HG03066 (cell line): Measurements from ENCODE around the gene ZNF549.

Source experiments
- ATAC-seq: cut with Tn5 transposase; IDR thresholded peaks from one replicate; pipeline ENCODE4 v1.9.1; 2021; ENCODE audit warnings: low read depth; ENCODE audit not compliant: unreplicated experiment

Gene ZNF549

DNA sequence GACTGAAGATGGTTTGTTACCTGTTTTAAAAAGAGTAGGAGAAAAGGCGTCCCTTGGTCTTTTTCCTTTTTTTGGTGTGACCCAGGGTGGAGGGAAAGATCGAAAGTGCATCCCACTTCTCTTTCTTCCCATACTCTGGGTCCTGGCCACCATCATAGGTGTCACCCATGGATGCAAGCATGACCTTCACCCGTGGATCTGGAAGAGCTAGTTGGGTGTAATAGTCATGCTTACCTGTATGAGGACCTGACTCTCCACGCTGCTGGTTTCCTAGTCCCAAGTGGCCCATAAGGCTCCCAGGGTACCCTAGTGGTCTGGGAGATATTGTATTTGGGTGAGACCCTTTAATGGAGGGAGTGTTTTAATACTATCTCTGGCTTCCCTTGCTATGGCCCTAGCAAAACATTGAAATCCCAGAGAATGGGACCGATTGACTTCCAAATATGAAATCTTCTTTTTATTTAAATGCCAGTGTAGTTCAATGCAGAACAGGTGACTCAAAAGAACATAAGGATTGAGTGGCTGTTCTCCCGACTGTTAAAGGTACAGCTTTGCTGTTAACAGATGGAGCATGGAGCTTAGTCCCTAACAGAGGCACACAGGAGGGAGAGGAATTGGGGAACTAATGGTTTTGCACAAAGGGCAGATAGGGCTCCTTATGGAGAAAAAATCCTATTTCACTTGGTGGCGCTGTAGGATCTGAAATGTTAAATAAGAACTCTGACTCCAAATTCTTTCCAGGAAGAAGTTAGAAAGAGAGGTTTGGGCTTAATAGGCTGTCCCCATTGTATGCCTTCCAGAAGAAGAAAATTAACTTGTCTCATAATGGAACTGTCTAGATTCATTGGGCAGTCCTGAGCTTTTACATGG lies 39.5 kb downstream of the ZNF549 start:
- ATAC-seq: no peak

GRCh38 chr19:57570707-57571106 lies 43.6 kb downstream of the ZNF549 start:
- no peak for ATAC-seq

DNA sequence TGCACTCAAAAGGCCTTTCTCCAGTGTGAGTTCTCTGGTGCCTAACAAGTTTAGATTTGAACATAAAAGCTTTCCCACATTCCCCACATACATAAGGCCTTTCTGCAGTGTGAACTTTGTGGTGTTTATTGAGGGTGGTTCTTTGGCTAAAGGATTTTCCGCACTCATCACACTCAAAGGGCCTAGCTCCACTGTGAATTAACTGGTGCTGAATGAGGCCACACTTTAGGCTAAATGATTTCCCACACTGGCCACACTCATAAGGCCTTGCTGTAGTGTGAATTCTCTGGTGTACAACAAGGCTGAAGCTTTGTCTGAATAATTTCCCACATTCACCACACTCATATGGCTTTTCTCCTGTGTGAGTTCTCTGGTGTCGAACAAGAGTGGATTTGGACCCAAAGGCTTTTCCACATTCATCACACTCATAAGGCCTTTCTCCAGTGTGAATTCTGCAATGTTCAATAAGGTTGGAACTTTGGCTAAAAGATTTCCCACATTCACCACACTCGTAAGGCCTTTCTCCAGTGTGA lies 45.3 kb downstream of the ZNF549 start:
- no peak for ATAC-seq

DNA sequence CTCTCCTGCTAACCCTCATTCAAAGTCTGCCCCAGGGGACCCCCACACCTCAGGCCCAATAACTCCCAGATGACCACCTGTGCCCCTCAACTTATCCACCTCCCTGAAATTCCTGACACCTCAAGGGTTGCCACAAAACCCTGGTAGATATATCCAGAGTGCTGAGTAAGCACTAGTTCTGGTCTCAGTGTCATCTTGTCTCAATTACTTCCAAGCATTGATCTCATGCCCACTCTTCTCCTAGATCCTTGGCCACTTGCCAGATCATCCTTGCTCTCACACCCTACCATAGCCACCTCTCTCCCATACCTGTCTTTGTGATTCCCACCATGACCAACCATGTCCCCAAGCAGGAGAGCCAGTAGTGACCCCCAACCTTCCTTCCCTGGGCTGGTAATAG lies 49.5 kb downstream of the ZNF549 start:
- no peak for ATAC-seq

DNA sequence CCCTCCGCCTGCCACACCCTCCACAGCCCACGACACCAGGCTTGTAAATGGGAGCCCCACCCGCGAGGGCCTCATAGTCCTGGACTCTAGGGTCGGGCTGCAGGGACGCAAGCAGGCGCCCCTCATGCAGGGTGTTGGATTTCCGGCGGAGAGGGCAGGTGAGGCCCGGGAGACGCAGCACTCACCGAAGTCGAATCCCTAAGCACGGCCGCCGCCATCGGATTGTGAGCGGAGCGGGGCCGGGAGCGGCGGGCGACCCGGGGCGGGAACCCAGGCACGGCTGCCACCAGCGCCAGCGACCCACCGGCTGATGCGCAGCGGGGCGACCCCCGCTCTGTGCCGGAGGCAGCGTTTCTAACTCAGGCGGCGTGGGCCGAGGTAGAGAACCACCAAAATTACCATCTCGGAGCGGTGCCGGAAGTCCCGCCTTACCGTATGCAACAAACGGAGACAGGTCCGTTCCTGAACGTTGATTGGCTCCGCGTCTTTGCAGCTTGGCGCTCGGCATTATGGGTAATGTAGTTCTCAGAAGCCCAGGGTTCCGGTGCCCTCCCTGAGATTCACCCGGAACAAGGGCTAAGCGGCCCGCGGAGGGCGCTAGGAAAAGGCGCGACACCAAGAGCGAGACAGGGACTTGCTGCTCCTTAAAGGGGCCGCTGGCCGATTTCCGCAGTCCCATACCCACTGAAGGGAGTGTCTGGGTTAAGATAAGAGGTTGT lies 51.5 kb downstream of the ZNF549 start, which contains the start of gene ZNF416:
Gene ZNF416, minus strand, starts transcription at position 425 of the 719 bp plus-strand sequence. Its CDS starts 207 bp downstream, at position 218.
- peak; percentile 88 for ATAC-seq

DNA sequence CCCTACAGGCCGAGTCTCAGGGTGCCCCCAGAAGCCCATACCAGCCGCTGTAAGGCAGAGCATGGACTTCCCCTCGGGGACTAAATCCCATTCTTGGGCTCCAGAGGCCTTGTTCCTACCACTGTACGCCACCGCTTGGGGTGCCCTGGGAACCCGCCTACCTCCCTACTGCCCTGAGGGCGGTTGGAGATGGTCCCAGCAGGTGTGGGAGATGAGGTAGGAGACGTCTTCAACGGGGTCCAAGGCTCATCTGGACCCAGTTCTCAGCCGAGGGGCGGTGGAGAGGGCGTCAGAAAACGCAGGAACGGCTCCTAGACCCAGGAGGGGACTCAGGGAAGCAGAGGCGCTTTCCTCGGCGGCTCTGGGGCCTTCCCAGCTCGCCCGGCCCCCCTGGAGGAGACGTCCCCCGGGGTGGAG lies 56.0 kb downstream of the ZNF549 start:
- ATAC-seq: no peak

DNA sequence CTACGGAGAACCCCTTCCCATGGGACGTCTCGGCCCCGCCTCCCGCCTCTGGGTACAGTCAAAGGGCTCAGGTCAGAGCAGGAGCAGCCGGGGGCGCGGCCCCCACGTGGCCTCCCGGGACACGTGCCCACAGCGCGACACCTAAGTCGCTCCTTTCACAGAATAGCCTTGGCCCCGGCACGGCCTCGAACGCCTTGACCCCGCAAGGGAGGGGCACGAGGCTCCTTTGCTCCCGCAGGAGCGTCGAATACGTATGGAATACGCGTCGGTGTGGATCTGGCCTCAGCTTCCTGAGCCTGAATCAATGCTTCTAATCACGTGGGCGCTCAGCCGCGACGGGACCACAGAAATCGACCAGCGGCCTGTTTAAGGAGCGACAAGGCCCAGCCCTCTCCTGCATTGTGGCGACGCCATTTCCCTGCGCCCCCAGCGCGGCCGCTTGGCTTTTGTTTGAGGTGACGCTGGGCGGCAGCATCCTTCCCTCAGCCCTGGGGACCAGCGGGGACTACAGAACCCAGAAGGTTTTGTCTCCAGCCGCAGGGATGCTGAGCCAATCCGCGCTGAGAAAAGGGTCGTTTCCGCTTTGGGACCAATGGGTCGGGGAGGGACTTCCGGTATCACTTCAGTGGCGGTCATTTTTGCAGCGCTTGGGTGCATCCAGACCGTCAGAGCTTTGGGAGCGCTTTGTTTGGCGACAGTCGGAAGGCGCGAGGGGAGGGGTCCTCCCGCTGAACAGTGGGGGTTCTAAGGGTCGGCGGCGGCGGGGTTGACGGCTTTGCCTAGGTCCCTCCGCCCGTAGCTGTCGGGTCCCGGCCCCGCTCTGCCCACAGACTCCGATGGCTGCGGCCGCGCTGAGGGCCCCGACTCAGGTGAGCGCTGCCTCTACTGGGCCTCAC lies 56.6 kb downstream of the ZNF549 start, which contains the start of gene ZIK1:
Gene ZIK1, plus strand, starts transcription at position 625 of the 896 bp plus-strand sequence. Its CDS starts 212 bp downstream, at position 837.
- peak; percentile 77 for ATAC-seq

GRCh38 chr19:57587529-57587928 lies 60.4 kb downstream of the ZNF549 start:
- no peak for ATAC-seq

DNA sequence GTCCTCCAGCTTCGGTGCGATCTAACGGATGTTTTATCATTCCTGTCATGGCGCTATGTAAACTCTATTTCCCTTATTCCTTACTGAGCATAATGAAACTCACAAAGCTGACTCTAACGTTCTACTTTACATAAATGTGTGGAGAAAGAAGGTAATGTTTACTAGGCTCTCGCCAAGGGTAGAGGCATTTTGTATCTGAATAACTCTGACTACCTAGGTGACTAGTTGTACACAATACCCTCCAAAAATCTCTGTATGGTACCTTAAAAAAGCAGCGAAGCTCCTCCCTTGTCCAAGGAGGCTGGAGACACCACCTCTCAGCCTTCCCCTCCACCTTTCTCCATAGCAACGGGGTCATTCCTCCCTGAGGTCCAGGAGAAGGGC lies 72.2 kb downstream of the ZNF549 start:
- no peak for ATAC-seq

DNA sequence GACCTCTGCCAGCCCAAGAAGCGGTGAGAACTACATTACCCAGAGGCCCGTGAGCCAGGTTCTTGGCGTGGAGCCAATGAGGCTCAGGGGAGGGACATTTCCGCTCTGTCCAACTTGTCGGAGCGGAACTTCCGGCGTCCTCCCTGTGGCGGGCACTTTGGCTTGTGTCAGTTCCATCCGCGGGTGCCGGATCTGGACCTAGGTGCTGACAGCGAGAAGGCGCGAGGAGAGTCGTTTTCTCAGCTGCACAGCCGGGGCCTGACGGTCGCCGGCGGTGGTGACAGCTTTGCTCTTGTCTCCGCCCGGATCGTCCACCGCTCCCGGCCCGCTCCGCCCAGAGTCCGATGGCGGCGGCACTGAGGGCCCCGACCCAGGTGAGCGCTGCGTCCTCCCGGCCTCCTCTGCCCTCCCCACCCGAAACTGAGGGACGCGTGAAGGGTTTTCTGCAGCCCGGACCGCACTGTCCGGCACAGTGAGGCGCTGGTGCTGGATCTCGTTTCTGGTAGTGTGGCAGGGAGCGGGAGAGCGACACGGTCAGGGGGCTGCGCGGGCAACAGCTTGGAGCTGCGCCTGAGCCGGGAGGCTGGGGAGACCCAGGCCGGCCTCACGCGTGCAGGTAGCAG lies 72.7 kb downstream of the ZNF549 start, which contains the start of gene ZNF530:
Gene ZNF530, plus strand, starts transcription at position 125 of the 623 bp plus-strand sequence. CDS start 4,461 bp downstream, outside the sequence.
- ATAC-seq: peak; percentile 92

GRCh38 chr19:57606931-57607330 lies 79.8 kb downstream of the ZNF549 start:
- ATAC-seq: no peak
